Adrenal gland (tissue), 9 donors: ENCODE results near the gene SMIM45.
"Not testable (repeated sequence)": the region's sequence is repeated elsewhere in the genome, so short reads cannot be mapped to it uniquely, and the experiment has no call there.

Source experiments
- DNase-seq, 7 donors: peaks; one replicate each; pipeline ENCODE4 v3.0.0-alpha.2; 2019 to 2020
- H3K27ac ChIP-seq, 5 donors: fragments of 200-600 bp; sonication (generic) in 4 of 5; 1 replicate in 3 of 5; 2 replicates in 2 of 5; pipeline versions ENCODE4 v1.5.1 to v1.8.0; 2016 to 2020; ENCODE audit warnings: mild to moderate bottlenecking in 1 of 5
- H3K27me3 ChIP-seq: fragments of 200-600 bp; 2 replicates; pipeline ENCODE4 v1.8.0; 2021
- H3K36me3 ChIP-seq, 2 donors: fragments of 200-600 bp; replicated peaks in 1 of 2; 1 replicate in 1 of 2; 2 replicates in 1 of 2; pipeline versions ENCODE4 v1.5.1 to v1.8.0; 2018 to 2022
- H3K4me1 ChIP-seq, 2 donors: fragments of 200-600 bp; replicated peaks in 1 of 2; 1 replicate in 1 of 2; 2 replicates in 1 of 2; pipeline versions ENCODE4 v1.5.1 to v1.8.0; 2018 to 2021
- H3K4me3 ChIP-seq, 4 donors: fragments of 200-600 bp; sonication (generic) in 3 of 4; one replicate each; pipeline ENCODE4 v1.5.1; 2016 to 2018
- H3K9me3 ChIP-seq, 3 donors: fragments of 200-600 bp; sonication (generic) in 1 of 3; replicated peaks in 1 of 3; 1 replicate in 2 of 3; 2 replicates in 1 of 3; pipeline versions ENCODE4 v1.5.1 to v1.8.0; 2016 to 2021
- CTCF ChIP-seq, 6 experiments: fragments of 450-650 bp in 4 of 6; fragments of 200-600 bp in 2 of 6; sonication (generic) in 1 of 6; IDR thresholded peaks; 1 replicate in 5 of 6; 2 replicates in 1 of 6; pipeline versions ENCODE4 v1.5.1 to v1.8.0; 2016 to 2021; ENCODE audit warnings: antibody characterized with exemption in 6 of 6, mild to moderate bottlenecking in 2 of 6, moderate library complexity in 1 of 6
- POLR2A ChIP-seq, 2 donors: fragments of 450-650 bp; IDR thresholded peaks; one replicate each; pipeline ENCODE4 v1.6.1; 2017; ENCODE audit warnings: antibody characterized with exemption in 2 of 2, mild to moderate bottlenecking in 2 of 2, moderate library complexity in 1 of 2
- whole genome bisulfite sequencing, 4 donors: extraction: QIAGEN DNeasy Blood & Tissue Kit in 2 of 4; methylation state at CpG; one replicate each; pipeline versions ENCODE4 v1.1.5 to v1.1.7; 2013 to 2017; 5-methylcytosine and 5-hydroxymethylcytosine counted together
- intact Hi-C, 2 donors: fragments of 100-400 bp; cut with DNase I; formaldehyde crosslinking; loops; one replicate each; pipeline versions ENCODE4 v1.14.1 to v1.15.0; 2022 to 2023
- donor health status: healthy with polysubstance abuse.
- donor health status: Bipolar disorder and iron deficiency.
- donor health status: DM: yes; HTN: yes; CAD: no.
- donor health status: DM: no; HTN: no; CAD: no.
- donor health status: DM: no; HTN: no; CAD: no.

Gene SMIM45

DNA sequence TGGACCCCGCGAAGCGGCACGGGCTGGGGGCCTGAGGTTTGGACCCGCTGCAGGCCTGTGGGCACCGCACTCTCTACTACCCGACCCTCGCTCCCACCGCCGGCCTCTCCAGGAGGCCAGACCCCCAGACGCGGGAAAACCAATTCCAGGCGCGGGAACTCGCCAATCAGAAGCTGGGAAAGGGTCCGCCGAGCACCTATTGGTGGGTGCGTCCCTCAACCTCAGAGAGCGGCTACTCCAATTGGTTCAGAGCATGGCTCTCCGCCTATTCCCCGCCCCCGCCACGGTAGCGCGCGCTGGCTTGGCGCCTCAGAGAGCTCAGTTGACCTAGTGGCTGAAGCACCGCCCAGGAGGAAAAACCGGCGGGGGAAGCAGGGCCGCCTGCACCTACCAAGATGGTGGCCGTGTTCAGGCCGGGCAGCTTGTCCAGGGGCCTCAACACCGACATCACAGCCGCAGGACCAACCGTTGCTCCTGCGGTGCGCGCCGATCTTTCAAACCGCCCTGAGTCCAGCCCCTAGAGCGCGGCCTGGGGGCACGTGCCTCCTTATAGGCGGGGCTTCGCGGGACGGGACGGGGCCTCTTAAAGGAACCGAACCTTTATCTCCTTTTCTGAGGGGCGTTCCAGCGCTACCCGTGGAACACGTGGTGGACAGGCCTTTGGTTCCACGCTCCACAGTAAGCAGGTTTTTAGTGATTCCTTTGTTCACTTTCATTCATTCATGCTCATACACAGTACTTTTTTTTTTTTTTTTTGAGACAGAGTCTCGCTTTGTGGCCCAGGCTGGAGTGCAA is 5.1 kb upstream of the SMIM45 start, which contains the start of gene CENPM:
CENPM (minus strand) TSS at position 524 of the 795 bp plus-strand sequence; CDS start at position 448, 76 bp downstream.
- DNase-seq, result peak; percentile 90 to 97 (median 93)
- intact Hi-C loops, result loop anchor here in 1 of 2 donors (5.0 to 10.0 kb wide), 2 partner anchors 125 to 202 kb away; no protein-coding TSS in a partner anchor
- Histone ChIP-seq H3K9me3 (no peaks in the 10 kb centered on the region), H3K4me3 (peak within 1 kb of the TSS; percentile 55 to 78 (median 67)), H3K36me3 (no peaks in the 10 kb centered on the region), H3K27ac (peak within 1 kb of the TSS in 1 of 5 donors; percentile 71), H3K4me1 (peaks cover 5 to 8% of the 10 kb centered on the region in 2 donors), H3K27me3 (no peaks in the 10 kb centered on the region)
- WGBS, 4 donors, result 2 to 5% (median 3%) methylated on average over 19 to 56 of the region's 56 CpGs
- TF ChIP-seq POLR2A (IDR thresholded peaks at IDR 0.05) (no peak), CTCF (IDR thresholded peaks at IDR 0.05) (peak in 1 of 6 experiments; percentile 8)

DNA sequence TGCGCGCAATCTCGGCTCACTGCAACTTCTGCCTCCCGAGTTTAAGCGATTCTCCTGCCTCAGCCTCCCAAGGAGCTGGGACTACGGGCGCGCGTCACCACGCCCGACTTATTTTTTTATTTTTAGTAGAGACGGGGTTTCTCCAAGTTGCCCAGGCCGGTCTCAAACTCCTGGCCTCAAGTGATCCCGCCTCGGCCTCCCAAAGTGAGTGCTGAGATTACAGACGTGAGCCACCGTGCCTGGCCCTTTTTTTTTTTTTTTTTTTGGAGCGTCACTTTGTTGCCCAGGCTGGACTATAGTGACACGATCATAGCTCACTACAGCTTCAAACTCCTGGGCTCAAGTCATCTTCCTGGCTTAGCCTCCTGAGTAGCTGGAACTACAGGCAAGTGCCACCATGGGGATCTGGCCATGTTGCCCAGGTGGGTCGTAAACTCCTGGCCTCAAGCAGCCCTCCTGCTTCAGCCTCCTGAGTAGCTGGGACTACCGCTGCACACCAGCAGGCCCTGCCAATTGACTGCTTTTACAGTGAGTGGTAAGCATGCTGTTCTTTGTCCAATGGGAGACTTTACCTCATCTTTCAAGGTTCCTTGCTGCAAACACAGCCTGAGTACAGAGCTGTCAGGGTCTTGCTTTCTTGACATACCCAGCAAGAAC is 4.4 kb upstream of the SMIM45 start:
- Histone ChIP-seq H3K4me1 (peaks cover 5 to 8% of the 10 kb centered on the region in 2 donors), H3K4me3 (peak overlapping the region in 1 of 4 donors; percentile 65), H3K9me3 (no peaks in the 10 kb centered on the region), H3K36me3 (no peaks in the 10 kb centered on the region), H3K27me3 (no peaks in the 10 kb centered on the region), H3K27ac (no peak overlapping the region)
- DNase-seq, result no peak
- 68 to 76% (median 71%) methylated on average over 19 to 21 of the region's 21 CpGs for WGBS, 4 donors
- no peak for TF ChIP-seq CTCF (IDR thresholded peaks at IDR 0.05)
- TF ChIP-seq POLR2A (IDR thresholded peaks at IDR 0.05), result no peak
- intact Hi-C loops, result loop anchor here in 1 of 2 donors (5.0 to 10.0 kb wide), 2 partner anchors 125 to 203 kb away; no protein-coding TSS in a partner anchor

GRCh38 chr22:41948142-41948541 is 3.8 kb upstream of the SMIM45 start:
- no peaks in the 10 kb centered on the region for H3K27me3 ChIP-seq
- H3K36me3 ChIP-seq, result no peaks in the 10 kb centered on the region
- intact Hi-C loops, result loop anchor here in 1 of 2 donors (5.0 to 10.0 kb wide), 2 partner anchors 126 to 203 kb away; no protein-coding TSS in a partner anchor
- peaks cover 5 to 8% of the 10 kb centered on the region in 2 donors for H3K4me1 ChIP-seq
- no peak for TF ChIP-seq CTCF (IDR thresholded peaks at IDR 0.05)
- no peak for TF ChIP-seq POLR2A (IDR thresholded peaks at IDR 0.05)
- no peak for DNase-seq
- H3K4me3 ChIP-seq, result no peak overlapping the region
- no peaks in the 10 kb centered on the region for H3K9me3 ChIP-seq
- no peak overlapping the region for H3K27ac ChIP-seq
- WGBS, 4 donors, result 81 to 92% (median 91%) methylated on average over 2 of the region's 2 CpGs

DNA sequence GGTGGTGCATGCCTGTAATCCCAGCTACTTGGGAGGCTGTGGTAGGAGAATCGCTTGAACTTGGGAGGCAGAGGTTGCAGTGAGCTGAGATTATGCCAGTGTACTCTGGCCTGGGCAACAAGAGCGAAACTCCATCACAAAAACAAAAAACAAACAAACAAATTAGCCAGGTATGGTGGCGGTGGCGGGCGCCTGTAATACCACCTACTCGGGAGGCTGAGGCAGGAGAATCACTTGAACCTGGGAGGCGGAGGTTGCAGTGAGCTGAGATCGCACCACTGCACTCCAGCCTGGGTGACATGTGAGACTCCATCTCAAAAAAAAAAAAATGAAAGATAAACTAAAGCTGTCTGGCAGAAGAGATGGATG is 3.0 kb upstream of the SMIM45 start:
- H3K4me1 ChIP-seq, H3K4me3 ChIP-seq, H3K27ac ChIP-seq, H3K36me3 ChIP-seq, H3K27me3 ChIP-seq, H3K9me3 ChIP-seq, DNase-seq: not testable (repeated sequence)
- WGBS, 4 donors, result 84 to 88% (median 84%) methylated on average over 8 of the region's 8 CpGs
- intact Hi-C loops, result loop anchor here in 1 of 2 donors (5.0 to 10.0 kb wide), 2 partner anchors 127 to 204 kb away; no protein-coding TSS in a partner anchor
